ENCODE measurements around the gene DCXR. TPM values are rescaled to one million over a fixed set of nuclear protein-coding genes. Genes with fewer than 3 reads are reported as not detected.

The DCXR gene
- total and polyA plus RNA-seq, 2 donors (not counting 3 experiments of a cell fraction or from before 2014, with no cell fraction given): 93.0 to 178 TPM

GRCh38 chr17:82005701-82006348 is 31.7 kb downstream of the DCXR start:
- intact Hi-C loops (cut with micrococcal nuclease) (no loop called here), dilution Hi-C loops (cut with MboI; ENCODE audit: extremely low pct_ligation_motif_present, low sequenced_read_pairs) (no loop called here)
- CTCF ChIA-PET: interaction anchor here (3.5 kb wide), 1 partner anchor 14 kb away, joined by 30 read pairs; no protein-coding TSS in a partner anchor
- DNase-seq (ENCODE audit: low read depth, low spot score) (no peak), FAIRE-seq (no peak)
- no peaks in the 10 kb centered on the region for H3K79me2 ChIP-seq (ENCODE audit: control insufficient read depth, insufficient read depth, low read length)
- no peaks in the 10 kb centered on the region for H3K27me3 ChIP-seq (ENCODE audit: control insufficient read depth in 2 of 2, insufficient read depth in 2 of 2, low read length in 2 of 2)
- H3K9ac ChIP-seq (replicated peaks; ENCODE audit: extremely low read depth, insufficient read depth, low read length): no peak overlapping the region
- H2AFZ ChIP-seq (ENCODE audit: low read depth, low read length): no peak overlapping the region
- H3K9me1 ChIP-seq (replicated peaks; ENCODE audit: control insufficient read depth, extremely low read depth, insufficient read depth, low read length): no peaks in the 10 kb centered on the region
- H3K27ac ChIP-seq (ENCODE audit: insufficient read depth, low read depth, low read length): no peak overlapping the region
- H3K36me3 ChIP-seq (ENCODE audit: control insufficient read depth in 2 of 2, extremely low read depth in 1 of 2, insufficient read depth in 2 of 2, low read length in 2 of 2): no peaks in the 10 kb centered on the region
- BruUV-seq (replicated peaks): no TSS peak
- H3K4me1 ChIP-seq (ENCODE audit: control insufficient read depth, extremely low read depth, insufficient read depth, low read length): peaks cover 13% of the 10 kb centered on the region
- H3K4me2 ChIP-seq (ENCODE audit: insufficient read depth, low read length): no peak overlapping the region
- POLR2A ChIA-PET: no interaction called here
- H3K9me3 ChIP-seq (replicated peaks; ENCODE audit: control insufficient read depth, insufficient read depth, low read length): no peaks in the 10 kb centered on the region
- H4K20me1 ChIP-seq (replicated peaks; ENCODE audit: control insufficient read depth, extremely low read depth, insufficient read depth, low read length): no peaks in the 10 kb centered on the region
- no peak overlapping the region for H3K4me3 ChIP-seq (replicated peaks in 1 of 3; ENCODE audit: insufficient read depth in 1 of 3, low read depth in 1 of 3, low read length in 3 of 3)
- no peak for TF ChIP-seq EZH2 (IDR thresholded peaks at IDR 0.05; ENCODE audit: borderline replicate concordance, low read depth, low read length, severe bottlenecking)
- TF ChIP-seq, protein P1, sequence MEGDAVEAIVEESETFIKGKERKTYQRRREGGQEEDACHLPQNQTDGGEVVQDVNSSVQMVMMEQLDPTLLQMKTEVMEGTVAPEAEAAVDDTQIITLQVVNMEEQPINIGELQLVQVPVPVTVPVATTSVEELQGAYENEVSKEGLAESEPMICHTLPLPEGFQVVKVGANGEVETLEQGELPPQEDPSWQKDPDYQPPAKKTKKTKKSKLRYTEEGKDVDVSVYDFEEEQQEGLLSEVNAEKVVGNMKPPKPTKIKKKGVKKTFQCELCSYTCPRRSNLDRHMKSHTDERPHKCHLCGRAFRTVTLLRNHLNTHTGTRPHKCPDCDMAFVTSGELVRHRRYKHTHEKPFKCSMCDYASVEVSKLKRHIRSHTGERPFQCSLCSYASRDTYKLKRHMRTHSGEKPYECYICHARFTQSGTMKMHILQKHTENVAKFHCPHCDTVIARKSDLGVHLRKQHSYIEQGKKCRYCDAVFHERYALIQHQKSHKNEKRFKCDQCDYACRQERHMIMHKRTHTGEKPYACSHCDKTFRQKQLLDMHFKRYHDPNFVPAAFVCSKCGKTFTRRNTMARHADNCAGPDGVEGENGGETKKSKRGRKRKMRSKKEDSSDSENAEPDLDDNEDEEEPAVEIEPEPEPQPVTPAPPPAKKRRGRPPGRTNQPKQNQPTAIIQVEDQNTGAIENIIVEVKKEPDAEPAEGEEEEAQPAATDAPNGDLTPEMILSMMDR (IDR thresholded peaks at IDR 0.05; ENCODE audit: extremely low read depth in 1 of 2, insufficient read depth in 1 of 2, low read depth in 1 of 2, low read length in 2 of 2): no peak
- no peak for TF ChIP-seq POLR2A (IDR thresholded peaks at IDR 0.05; ENCODE audit: low read depth, low read length)
- TF ChIP-seq JUN (IDR thresholded peaks at IDR 0.05; ENCODE audit: borderline replicate concordance, insufficient read depth, insufficient read length, low read depth): no peak
- TF ChIP-seq FOS (IDR thresholded peaks at IDR 0.05; ENCODE audit: borderline replicate concordance, insufficient read depth, low read length): no peak
- TF ChIP-seq MYC (IDR thresholded peaks at IDR 0.05; ENCODE audit: low read depth, low read length): no peak
- TF ChIP-seq POLR2AphosphoS5 (IDR thresholded peaks at IDR 0.05; ENCODE audit: insufficient read depth, low read depth, low read length): no peak
- TF ChIP-seq GATA2 (IDR thresholded peaks at IDR 0.05; ENCODE audit: insufficient read depth, insufficient read length, low read depth, low read length): no peak
- TF ChIP-seq, protein P2, sequence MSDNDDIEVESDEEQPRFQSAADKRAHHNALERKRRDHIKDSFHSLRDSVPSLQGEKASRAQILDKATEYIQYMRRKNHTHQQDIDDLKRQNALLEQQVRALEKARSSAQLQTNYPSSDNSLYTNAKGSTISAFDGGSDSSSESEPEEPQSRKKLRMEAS (IDR thresholded peaks at IDR 0.05; ENCODE audit: insufficient read depth, insufficient read length): no peak

Measured in endothelial cell of umbilical vein (primary cell).